ENCODE results near the gene LRRC4C. TPM values are rescaled to one million over a fixed set of nuclear protein-coding genes. Genes with fewer than 3 reads are reported as not detected.

The LRRC4C gene
- total RNA-seq, 4 donors from 2014 or later: 1.5 to 2.8 (median 1.7) TPM

GRCh38 chr11:41320653-41321052 lies 138.8 kb downstream of the LRRC4C start:
- H3K27me3 ChIP-seq: no peaks in the 10 kb centered on the region
- ATAC-seq: no peak
- WGBS, 2 donors (ENCODE audit: low coverage in 1 of 2): 57 to 60% methylated on average over 1 of the region's 1 CpG
- no peak overlapping the region for H3K27ac ChIP-seq
- no peaks in the 10 kb centered on the region for H3K4me1 ChIP-seq
- H3K36me3 ChIP-seq: no peaks in the 10 kb centered on the region
- no peaks in the 10 kb centered on the region for H3K9me3 ChIP-seq
- H3K4me3 ChIP-seq: no peak overlapping the region
- TF ChIP-seq CTCF (IDR thresholded peaks at IDR 0.05): no peak
- no peak for TF ChIP-seq EP300 (IDR thresholded peaks at IDR 0.05)
- TF ChIP-seq POLR2A (IDR thresholded peaks at IDR 0.05): no peak
- no peak for TF ChIP-seq POLR2AphosphoS5 (IDR thresholded peaks at IDR 0.05)

GRCh38 chr11:41320238-41320637 lies 139.2 kb downstream of the LRRC4C start:
- Histone ChIP-seq H3K27me3 (no peaks in the 10 kb centered on the region), H3K36me3 (no peaks in the 10 kb centered on the region), H3K27ac (no peak overlapping the region), H3K9me3 (no peaks in the 10 kb centered on the region), H3K4me3 (no peak overlapping the region), H3K4me1 (no peaks in the 10 kb centered on the region)
- no peak for ATAC-seq
- WGBS, 2 donors (ENCODE audit: low coverage in 1 of 2): 60 to 61% methylated on average over 3 of the region's 3 CpGs
- no peak for TF ChIP-seq EP300 (IDR thresholded peaks at IDR 0.05)
- TF ChIP-seq CTCF (IDR thresholded peaks at IDR 0.05): no peak
- no peak for TF ChIP-seq POLR2AphosphoS5 (IDR thresholded peaks at IDR 0.05)

- WGBS, 2 donors (ENCODE audit: low coverage in 1 of 2): 60 to 82% methylated on average over 1 to 2 of the region's 2 CpGs
- Histone ChIP-seq H3K9me3 (no peaks in the 10 kb centered on the region), H3K27me3 (no peaks in the 10 kb centered on the region), H3K27ac (no peak overlapping the region), H3K36me3 (no peaks in the 10 kb centered on the region), H3K4me3 (no peak overlapping the region), H3K4me1 (no peaks in the 10 kb centered on the region)
- ATAC-seq: no peak
- no peak for TF ChIP-seq CTCF (IDR thresholded peaks at IDR 0.05)
- no peak for TF ChIP-seq POLR2A (IDR thresholded peaks at IDR 0.05)
- TF ChIP-seq POLR2AphosphoS5 (IDR thresholded peaks at IDR 0.05): no peak
- no peak for TF ChIP-seq EP300 (IDR thresholded peaks at IDR 0.05)
Measured at GRCh38 chr11:41319434-41319833, 140.0 kb downstream of the LRRC4C start.

GRCh38 chr11:41316751-41317150 lies 142.7 kb downstream of the LRRC4C start:
- no peaks in the 10 kb centered on the region for H3K9me3 ChIP-seq
- H3K27ac ChIP-seq: no peak overlapping the region
- no peak for TF ChIP-seq POLR2A (IDR thresholded peaks at IDR 0.05)
- TF ChIP-seq POLR2AphosphoS5 (IDR thresholded peaks at IDR 0.05): no peak
- no peak for TF ChIP-seq EP300 (IDR thresholded peaks at IDR 0.05)
- TF ChIP-seq CTCF (IDR thresholded peaks at IDR 0.05): no peak
- no peaks in the 10 kb centered on the region for H3K4me1 ChIP-seq
- no peaks in the 10 kb centered on the region for H3K36me3 ChIP-seq
- 20 to 44% methylated on average over 2 of the region's 2 CpGs for WGBS, 2 donors (ENCODE audit: low coverage in 1 of 2)
- no peak overlapping the region for H3K4me3 ChIP-seq
- H3K27me3 ChIP-seq: no peaks in the 10 kb centered on the region
- ATAC-seq: no peak

GRCh38 chr11:41313226-41313625 lies 146.2 kb downstream of the LRRC4C start:
- Histone ChIP-seq H3K27ac (no peak overlapping the region), H3K27me3 (no peaks in the 10 kb centered on the region), H3K9me3 (no peaks in the 10 kb centered on the region), H3K4me3 (no peak overlapping the region), H3K36me3 (no peaks in the 10 kb centered on the region), H3K4me1 (no peaks in the 10 kb centered on the region)
- TF ChIP-seq POLR2AphosphoS5 (IDR thresholded peaks at IDR 0.05) (no peak), CTCF (IDR thresholded peaks at IDR 0.05) (no peak), EP300 (IDR thresholded peaks at IDR 0.05) (no peak), POLR2A (IDR thresholded peaks at IDR 0.05) (no peak)
- ATAC-seq: no peak
- WGBS, 2 donors (ENCODE audit: low coverage in 1 of 2): 82 to 91% methylated on average over 1 of the region's 1 CpG

All from gastroesophageal sphincter (tissue), 4 donors.